Heart left ventricle (tissue), 13 donors: ENCODE data around the gene CPNE6.

Experiments
- CTCF ChIP-seq, 12 donors: fragments of 200-600 bp; sonication (generic) in 4 of 12; IDR thresholded peaks; one replicate each; pipeline versions ENCODE4 v1.5.0 to v1.8.0; 2018 to 2022; ENCODE audit warnings: antibody characterized with exemption in 12 of 12, mild to moderate bottlenecking in 5 of 12
- POLR2A ChIP-seq, 2 donors: fragments of 450-650 bp; IDR thresholded peaks; one replicate each; pipeline ENCODE4 v1.6.1; 2017; ENCODE audit warnings: antibody characterized with exemption in 2 of 2, mild to moderate bottlenecking in 2 of 2, moderate library complexity in 2 of 2
- donor health status: ischemic (EF 13 %, LVEDD 7.1; RV severe dilation, severe dysfunction).
- donor health status: DM: no; HTN: yes; CAD: no.
- donor health status: DM: no; HTN: no; CAD: no.
- donor health status: ischemic (EF 25% LVEDD 6.9; RV normal size, moderate dysfunction).
- donor health status: ischemic (EF 25% LVEDD 5.7; RV mildly dilated, moderate dysfunction).
- donor health status: ischemic (EF 35%, LVEDD 5.7; RV mildly dilated, moderate dysfunction).
- donor health status: nonischemic (EF 11% LVEDD 7.7; RV severe dilation, severe dysfunction).
- donor health status: DM: yes; HTN: yes; CAD: no.
- donor health status: PGD.
- donor health status: ischemic (EF 29% LVEDD 5.4; RV normal size, mild dysfunction).
- donor health status: nonischemic (EF 23%, LVEDD 6.1; RV moderate dilation, normal function).

- TF ChIP-seq CTCF (IDR thresholded peaks at IDR 0.05) (no peak), POLR2A (IDR thresholded peaks at IDR 0.05) (no peak)
Measured at GRCh38 chr14:24072881-24073877, 1.8 kb downstream of the CPNE6 start.
